ENCODE data around the gene PTTG1IP. TPM values are rescaled to one million over a fixed set of nuclear protein-coding genes. Genes with fewer than 3 reads are reported as not detected.

PTTG1IP gene
- total and polyA plus RNA-seq, 2 of the 4 experiments (the other 2 are of a cell fraction): 167 to 194 TPM

DNA sequence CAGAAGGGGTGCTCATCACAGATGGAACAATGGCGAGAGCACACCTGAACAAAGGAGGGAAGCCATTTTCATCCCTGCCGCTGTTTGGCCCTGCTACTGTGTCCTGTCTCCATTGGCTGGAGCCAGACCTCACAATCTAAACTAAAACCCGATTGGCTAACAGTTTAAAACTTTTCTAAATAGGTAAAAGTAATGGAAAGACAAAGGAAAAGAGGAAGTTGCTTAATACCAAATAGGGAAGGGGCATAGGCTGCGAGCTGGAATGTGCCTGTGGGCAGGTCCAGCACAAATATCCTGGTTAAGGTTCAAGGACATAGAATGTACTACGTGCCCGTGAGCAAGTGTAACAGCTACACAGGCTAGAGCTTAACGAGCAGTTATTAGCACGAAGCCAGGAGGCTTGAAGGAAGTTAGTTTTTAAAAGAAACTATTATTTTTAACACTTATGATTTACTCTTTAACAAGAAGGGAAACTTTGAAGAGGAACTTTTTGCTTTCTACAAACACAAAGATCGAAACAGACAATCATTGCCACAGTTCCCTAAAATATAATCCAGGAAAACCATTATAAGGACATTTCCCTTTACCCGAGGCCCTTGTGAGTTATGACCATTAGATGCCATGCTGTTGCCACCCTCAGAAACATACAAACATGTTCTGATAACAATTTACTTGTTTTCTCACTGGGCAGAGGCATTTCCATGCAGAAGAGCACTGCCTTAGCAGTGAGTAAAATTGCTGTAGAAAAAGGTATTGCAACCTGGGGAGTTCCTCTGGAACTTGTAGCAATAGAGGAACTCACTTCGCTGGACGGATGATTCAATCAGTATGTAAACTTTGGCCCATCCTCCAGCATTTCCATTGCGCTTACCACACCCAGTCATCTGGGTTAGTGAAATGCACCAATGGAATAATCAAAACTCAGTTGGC is 4.8 kb upstream of the PTTG1IP start (continued):
- TF ChIP-seq RAD21 (IDR thresholded peaks at IDR 0.05; ENCODE audit: low read length) (no peak), FOS (IDR thresholded peaks at IDR 0.05; ENCODE audit: low read depth, low read length) (no peak)

DNA sequence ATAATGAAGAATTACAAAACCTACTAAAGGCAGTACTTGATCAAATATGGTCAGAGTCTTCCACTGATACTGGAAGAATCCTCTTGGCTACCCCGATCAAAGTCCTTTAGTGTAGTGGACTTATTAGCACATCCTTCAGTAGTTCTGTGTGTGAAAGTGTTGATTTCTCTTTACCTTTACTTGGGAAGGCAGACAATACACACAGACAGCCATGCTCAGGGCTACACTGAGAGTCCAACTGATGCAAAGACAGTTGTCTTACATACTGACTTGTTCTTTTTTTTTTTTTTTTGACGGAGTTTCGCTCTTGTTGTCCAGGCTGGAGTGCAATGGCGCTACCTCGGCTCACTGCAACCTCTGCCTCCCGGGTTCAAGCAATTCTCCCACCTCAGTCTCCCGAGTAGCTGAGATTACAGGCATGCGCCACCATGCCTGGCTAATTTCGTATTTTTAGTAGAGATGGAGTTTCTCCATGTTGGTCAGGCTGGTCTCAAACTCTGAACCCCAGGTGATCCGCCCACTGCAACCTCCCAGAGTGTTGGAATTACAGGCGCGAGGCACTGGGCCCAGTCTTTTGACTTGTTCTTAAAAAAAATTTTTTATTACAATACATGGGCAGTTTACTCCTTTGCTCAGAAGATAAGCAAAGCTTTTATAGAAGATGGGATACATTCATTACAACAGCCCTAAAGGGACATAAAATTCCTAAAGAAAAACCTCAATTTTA is 3.5 kb upstream of the PTTG1IP start:
- Histone ChIP-seq H3K23ac (ENCODE audit: low read depth, low read length) (no peak overlapping the region), H3K36me3 (ENCODE audit: control insufficient read depth, insufficient read depth, low read length) (no peaks in the 10 kb centered on the region), H3K27ac (ENCODE audit: insufficient read depth, low read length) (no peak overlapping the region), H3K56ac (ENCODE audit: extremely low read depth, insufficient read depth, low read length) (no peak overlapping the region), H4K91ac (ENCODE audit: insufficient read depth, low read depth, low read length) (no peak overlapping the region), H2AFZ (replicated peaks; ENCODE audit: low read length, poor library complexity) (no peak overlapping the region), H3K9me1 (ENCODE audit: insufficient read depth, low read length) (peaks cover 10% of the 10 kb centered on the region), H3K79me1 (ENCODE audit: low read depth in 1 of 2, low read length in 2 of 2) (peaks cover 0 to 18% of the 10 kb centered on the region in 2 experiments; a peak in 2 of 4 replicates), H2BK5ac (ENCODE audit: low read depth, low read length, poor library complexity, severe bottlenecking) (no peak overlapping the region), H3K27me3 (ENCODE audit: control insufficient read depth, insufficient read depth, low read length) (no peaks in the 10 kb centered on the region), H2BK15ac (ENCODE audit: low read depth, low read length) (no peak overlapping the region), H4K20me1 (ENCODE audit: insufficient read depth, low read length) (peaks cover 14% of the 10 kb centered on the region), H3K4me1 (ENCODE audit: control insufficient read depth, insufficient read depth, low read length) (peaks cover 9% of the 10 kb centered on the region), H2BK120ac (ENCODE audit: low read depth, low read length) (no peak overlapping the region), H2AK9ac (replicated peaks; ENCODE audit: low read depth, low read length, poor library complexity) (no peak overlapping the region), H3K4ac (ENCODE audit: low read depth, low read length) (no peak overlapping the region), H3K14ac (replicated peaks; ENCODE audit: low read depth, low read length) (no peak overlapping the region), H4K5ac (ENCODE audit: low read depth, low read length) (no peak overlapping the region), H3K4me3 (ENCODE audit: insufficient read depth, low read depth, low read length) (no peak overlapping the region), H2BK20ac (ENCODE audit: low read depth, low read length) (no peak overlapping the region), H3K4me2 (ENCODE audit: low read depth, low read length) (no peak overlapping the region), H3K18ac (ENCODE audit: low read depth, low read length) (no peak overlapping the region), H2AK5ac (ENCODE audit: low read depth, low read length) (no peak overlapping the region), H4K8ac (ENCODE audit: low read depth in 2 of 2, low read length in 2 of 2) (no peak overlapping the region), H3K9ac (ENCODE audit: low read depth, low read length) (no peak overlapping the region), H3K9me3 (ENCODE audit: control insufficient read depth, insufficient read depth, low read length) (no peaks in the 10 kb centered on the region)
- POLR2A ChIA-PET (ENCODE audit: unreplicated experiment): no interaction called here
- CTCF ChIA-PET: no interaction called here
- no TSS peak for BruUV-seq (replicated peaks)
- WGBS, 2 experiments (ENCODE audit: extremely low coverage in 2 of 2, insufficient read length in 1 of 2): 80% methylated on average over 1 of the region's 12 CpGs; no CpG with 5 or more reads in 1 of the 2 experiments
- in situ Hi-C loops (cut with MboI; ENCODE audit: low sequenced_read_pairs): no loop called here
- ATAC-seq (ENCODE audit: low read depth): no peak
- intact Hi-C loops (cut with micrococcal nuclease): loop anchor here (10.0 kb wide), 1 partner anchor 258 kb away; no protein-coding TSS in a partner anchor
- no peak for DNase-seq
- dilution Hi-C loops (cut with HindIII; ENCODE audit: low sequenced_read_pairs, unreplicated experiment): no loop called here
- TF ChIP-seq MAZ (IDR thresholded peaks at IDR 0.05; ENCODE audit: borderline replicate concordance, low read depth, low read length): no peak
- no peak for TF ChIP-seq RFX5 (IDR thresholded peaks at IDR 0.05; ENCODE audit: low read depth, low read length)
- TF ChIP-seq RCOR1 (IDR thresholded peaks at IDR 0.05; ENCODE audit: insufficient replicate concordance, low read length): no peak
- no peak for TF ChIP-seq NFE2L2 (IDR thresholded peaks at IDR 0.05; ENCODE audit: low read depth, low read length)
- TF ChIP-seq BHLHE40 (IDR thresholded peaks at IDR 0.05; ENCODE audit: low read depth, low read length): no peak
- no peak for TF ChIP-seq USF2 (IDR thresholded peaks at IDR 0.05; ENCODE audit: low read depth, low read length)
- no peak for TF ChIP-seq SMC3 (IDR thresholded peaks at IDR 0.05; ENCODE audit: low read depth, low read length)
- TF ChIP-seq ELK1 (IDR thresholded peaks at IDR 0.05; ENCODE audit: borderline replicate concordance, low read depth, low read length): no peak

Data from IMR-90 (cell line).